Endothelial cell (in vitro differentiated cells): ENCODE data around the gene YJEFN3. TPM values are rescaled to one million over a fixed set of nuclear protein-coding genes. Genes with fewer than 3 reads are reported as not detected.
A peak's percentile ranks its signal among the peaks of the same experiment; 100 is the strongest.

ENCODE experiments used
- DNase-seq: peaks from one replicate; pipeline ENCODE4 v3.0.0; 2021; ENCODE audit warnings: low spot score
- H3K27ac Mint-ChIP-seq: one replicate; pipeline ENCODE4 v1.8.0; 2021; ENCODE audit warnings: mixed read lengths, inconsistent platforms; ENCODE audit not compliant: unreplicated experiment
- H3K27me3 Mint-ChIP-seq: one replicate; pipeline ENCODE4 v1.8.0; 2021; ENCODE audit warnings: mild to moderate bottlenecking, moderate library complexity, mixed read lengths, inconsistent platforms; ENCODE audit not compliant: unreplicated experiment
- H3K36me3 Mint-ChIP-seq: one replicate; pipeline ENCODE4 v1.8.0; 2021; ENCODE audit warnings: mild to moderate bottlenecking, low read depth, mixed read lengths, inconsistent platforms; ENCODE audit not compliant: unreplicated experiment
- H3K4me1 Mint-ChIP-seq: one replicate; pipeline ENCODE4 v1.8.0; 2021; ENCODE audit warnings: mild to moderate bottlenecking, mixed read lengths, inconsistent platforms; ENCODE audit not compliant: unreplicated experiment
- H3K4me3 Mint-ChIP-seq: one replicate; pipeline ENCODE4 v1.8.0; 2021; ENCODE audit warnings: mild to moderate bottlenecking, mixed read lengths, inconsistent platforms; ENCODE audit not compliant: unreplicated experiment
- H3K9me3 Mint-ChIP-seq: one replicate; pipeline ENCODE4 v1.8.0; 2021; ENCODE audit warnings: mixed read lengths, inconsistent platforms; ENCODE audit not compliant: unreplicated experiment
- CTCF ChIP-seq: fragments of 200-600 bp; sonication (generic); IDR thresholded peaks from one replicate; pipeline ENCODE4 v1.5.0; 2021; ENCODE audit warnings: antibody characterized with exemption; ENCODE audit not compliant: unreplicated experiment
- total RNA-seq: library from RNA; stranded (reverse); fragmentation: NEBNext Ultra II Directional; extraction: Animal tissue kit (Norgen Biotek cat#: 25700); gene quantifications from one replicate; pipeline ENCODE4 v1.2.1, GENCODE V29; 2021; ENCODE audit not compliant: unreplicated experiment

YJEFN3 gene
- total RNA-seq, 1 donor from 2014 or later, result 5.2 TPM

- no peaks in the 10 kb centered on the region for H3K9me3 Mint-ChIP-seq
- H3K27ac Mint-ChIP-seq, result no peak overlapping the region
- no peak overlapping the region for H3K4me3 Mint-ChIP-seq
- H3K4me1 Mint-ChIP-seq, result no peaks in the 10 kb centered on the region
- H3K36me3 Mint-ChIP-seq, result peaks cover 9% of the 10 kb centered on the region
- peaks cover 18% of the 10 kb centered on the region for H3K27me3 Mint-ChIP-seq
- DNase-seq, result no peak
- no peak for TF ChIP-seq CTCF
These were observed 11.0 kb downstream of the YJEFN3 start for GRCh38 chr19:19539698-19540063.

- no peak for TF ChIP-seq CTCF
- no peak for DNase-seq
- Mint-ChIP-seq H3K4me3 (no peak overlapping the region), H3K9me3 (no peaks in the 10 kb centered on the region), H3K36me3 (peaks cover 9% of the 10 kb centered on the region), H3K4me1 (no peaks in the 10 kb centered on the region), H3K27me3 (peaks cover 18% of the 10 kb centered on the region), H3K27ac (no peak overlapping the region)
These were observed 11.5 kb downstream of the YJEFN3 start for GRCh38 chr19:19540064-19540714.

GRCh38 chr19:19540715-19541515, 12.2 kb downstream of the YJEFN3 start:
- Mint-ChIP-seq H3K4me3 (no peak overlapping the region), H3K27me3 (peaks cover 18% of the 10 kb centered on the region), H3K27ac (no peak overlapping the region), H3K9me3 (no peaks in the 10 kb centered on the region), H3K36me3 (peaks cover 9% of the 10 kb centered on the region), H3K4me1 (no peaks in the 10 kb centered on the region)
- DNase-seq, result peak; percentile 47
- no peak for TF ChIP-seq CTCF

- Mint-ChIP-seq H3K27ac (no peak overlapping the region), H3K4me3 (no peak overlapping the region), H3K9me3 (no peaks in the 10 kb centered on the region), H3K36me3 (peaks cover 9% of the 10 kb centered on the region), H3K4me1 (no peaks in the 10 kb centered on the region), H3K27me3 (peaks cover 18% of the 10 kb centered on the region)
- no peak for DNase-seq
- no peak for TF ChIP-seq CTCF
These were observed 12.9 kb downstream of the YJEFN3 start for GRCh38 chr19:19541616-19542015.

GRCh38 chr19:19542507-19542906, 13.8 kb downstream of the YJEFN3 start:
- Mint-ChIP-seq H3K9me3 (no peaks in the 10 kb centered on the region), H3K4me3 (no peak overlapping the region), H3K27ac (no peak overlapping the region), H3K36me3 (peaks cover 6% of the 10 kb centered on the region), H3K27me3 (peaks cover 14% of the 10 kb centered on the region), H3K4me1 (no peaks in the 10 kb centered on the region)
- no peak for DNase-seq
- no peak for TF ChIP-seq CTCF
